ENCODE measurements around the gene CDC123.

Gene CDC123

DNA sequence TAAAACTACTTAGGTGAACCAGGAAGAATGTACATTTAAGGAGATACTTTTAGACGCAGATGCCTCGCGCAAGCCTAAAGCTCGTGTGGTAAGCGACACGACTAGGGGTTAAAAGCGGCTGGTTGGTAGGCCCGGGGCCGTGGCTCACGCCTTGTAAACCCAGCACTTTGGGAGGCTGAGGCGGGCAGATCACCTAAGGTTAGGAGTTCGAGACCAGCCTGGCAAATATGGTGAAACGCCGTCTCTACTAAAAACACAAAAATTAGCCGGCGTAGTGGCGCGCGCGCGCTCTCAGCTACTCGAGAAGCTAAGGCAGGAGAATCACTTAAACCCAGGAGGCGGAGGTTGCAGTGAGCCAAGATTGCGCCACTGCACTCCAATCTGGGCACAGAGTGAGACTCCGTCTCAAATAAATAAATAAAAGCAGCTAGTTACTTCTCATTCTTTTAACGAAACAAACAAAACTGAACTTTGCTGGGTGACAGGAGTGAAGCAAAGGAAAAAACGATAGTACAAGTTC lies 1.2 kb upstream of the CDC123 start:
- Histone ChIP-seq H3K36me3 (ENCODE audit: control insufficient read depth in 2 of 2, insufficient read depth in 1 of 2, low read length in 2 of 2) (peaks cover 9 to 32% of the 10 kb centered on the region in 2 experiments), H3K9me3 (ENCODE audit: control insufficient read depth, insufficient read depth, low read depth, low read length) (no peaks in the 10 kb centered on the region), H3K4me3 (ENCODE audit: low read depth, low read length) (peak overlapping the region; percentile 91), H3K27ac (ENCODE audit: extremely low read depth, low read depth, low read length) (peak overlapping the region; percentile 82; the same call in 1 of the 2 replicates), H3K4me1 (ENCODE audit: control insufficient read depth, insufficient read depth, low read length) (peaks cover 13% of the 10 kb centered on the region; the same call in 1 of the 2 replicates)
- CTCF ChIA-PET = interaction anchor here (0.6 to 1.4 kb wide), 2 partner anchors 20 to 22 kb away, joined by 3 read pairs; no protein-coding TSS in a partner anchor
- POLR2A ChIA-PET = interaction anchor here (1.0 to 1.1 kb wide), 2 partner anchors 125 to 1155 kb away, joined by 3 to 5 read pairs; no protein-coding TSS in a partner anchor
- TF ChIP-seq OSR2 (tag by site-specific recombination; IDR thresholded peaks at IDR 0.05) = peak; percentile 77
- no peak for TF ChIP-seq ZBTB8A (tag by site-specific recombination; IDR thresholded peaks at IDR 0.05)
- TF ChIP-seq ZNF660 (tag by site-specific recombination; IDR thresholded peaks at IDR 0.05) = peak; percentile 43
- TF ChIP-seq, protein P1, sequence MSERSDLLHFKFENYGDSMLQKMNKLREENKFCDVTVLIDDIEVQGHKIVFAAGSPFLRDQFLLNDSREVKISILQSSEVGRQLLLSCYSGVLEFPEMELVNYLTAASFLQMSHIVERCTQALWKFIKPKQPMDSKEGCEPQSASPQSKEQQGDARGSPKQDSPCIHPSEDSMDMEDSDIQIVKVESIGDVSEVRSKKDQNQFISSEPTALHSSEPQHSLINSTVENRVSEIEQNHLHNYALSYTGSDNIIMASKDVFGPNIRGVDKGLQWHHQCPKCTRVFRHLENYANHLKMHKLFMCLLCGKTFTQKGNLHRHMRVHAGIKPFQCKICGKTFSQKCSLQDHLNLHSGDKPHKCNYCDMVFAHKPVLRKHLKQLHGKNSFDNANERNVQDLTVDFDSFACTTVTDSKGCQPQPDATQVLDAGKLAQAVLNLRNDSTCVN (tag by site-specific recombination; optimal IDR thresholded peaks at IDR 0.05) = no peak
- 0 out of 2 replicates have a peak, but pooled peaks have one; percentile 47 for TF ChIP-seq ZNF561 (tag by site-specific recombination; IDR thresholded peaks at IDR 0.05; ENCODE audit: borderline replicate concordance)
- no peak; the same call in 1 of the 2 replicates for TF ChIP-seq ZBTB20 (tag by site-specific recombination; IDR thresholded peaks at IDR 0.05)
- TF ChIP-seq ZNF549 (tag by site-specific recombination; IDR thresholded peaks at IDR 0.05) = no peak
- TF ChIP-seq MEIS1 (CRISPR knock-in tag; IDR thresholded peaks at IDR 0.05; ENCODE audit: borderline replicate concordance) = no peak
- peak; percentile 40; the same call in 1 of the 2 replicates for TF ChIP-seq ZNF391 (tag by site-specific recombination; IDR thresholded peaks at IDR 0.05; ENCODE audit: borderline replicate concordance, low read depth)
- TF ChIP-seq, protein P2, sequence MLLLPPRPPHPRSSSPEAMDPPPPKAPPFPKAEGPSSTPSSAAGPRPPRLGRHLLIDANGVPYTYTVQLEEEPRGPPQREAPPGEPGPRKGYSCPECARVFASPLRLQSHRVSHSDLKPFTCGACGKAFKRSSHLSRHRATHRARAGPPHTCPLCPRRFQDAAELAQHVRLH (tag by site-specific recombination; IDR thresholded peaks at IDR 0.05) = peak; percentile 74
- no peak for TF ChIP-seq ZNF600 (tag by site-specific recombination; IDR thresholded peaks at IDR 0.05)
- TF ChIP-seq, protein P3, sequence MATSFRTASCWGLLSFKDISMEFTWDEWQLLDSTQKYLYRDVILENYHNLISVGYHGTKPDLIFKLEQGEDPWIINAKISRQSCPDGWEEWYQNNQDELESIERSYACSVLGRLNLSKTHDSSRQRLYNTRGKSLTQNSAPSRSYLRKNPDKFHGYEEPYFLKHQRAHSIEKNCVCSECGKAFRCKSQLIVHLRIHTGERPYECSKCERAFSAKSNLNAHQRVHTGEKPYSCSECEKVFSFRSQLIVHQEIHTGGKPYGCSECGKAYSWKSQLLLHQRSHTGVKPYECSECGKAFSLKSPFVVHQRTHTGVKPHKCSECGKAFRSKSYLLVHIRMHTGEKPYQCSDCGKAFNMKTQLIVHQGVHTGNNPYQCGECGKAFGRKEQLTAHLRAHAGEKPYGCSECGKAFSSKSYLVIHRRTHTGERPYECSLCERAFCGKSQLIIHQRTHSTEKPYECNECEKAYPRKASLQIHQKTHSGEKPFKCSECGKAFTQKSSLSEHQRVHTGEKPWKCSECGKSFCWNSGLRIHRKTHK (tag by site-specific recombination; IDR thresholded peaks at IDR 0.05) = no peak
- no peak for TF ChIP-seq ZNF837 (tag by site-specific recombination; IDR thresholded peaks at IDR 0.05)
- TF ChIP-seq SCRT2 (tag by site-specific recombination; IDR thresholded peaks at IDR 0.05) = no peak
- TF ChIP-seq ZNF830 (tag by site-specific recombination; IDR thresholded peaks at IDR 0.05; ENCODE audit: low read depth) = no peak
- peak; percentile 90 for TF ChIP-seq ZNF394 (tag by site-specific recombination; IDR thresholded peaks at IDR 0.05; ENCODE audit: borderline replicate concordance)
- peak; percentile 27; the same call in 1 of the 2 replicates for TF ChIP-seq ZNF639 (tag by site-specific recombination; IDR thresholded peaks at IDR 0.05)
- TF ChIP-seq ZNF510 (tag by site-specific recombination; IDR thresholded peaks at IDR 0.05; ENCODE audit: insufficient replicate concordance) = no peak
- TF ChIP-seq KLF17 (tag by site-specific recombination; IDR thresholded peaks at IDR 0.05) = 0 out of 2 replicates have a peak, but pooled peaks have one; percentile 13
- no peak for TF ChIP-seq ZFHX2 (tag by site-specific recombination; conservative IDR thresholded peaks at IDR 0.05)
- 0 out of 2 replicates have a peak, but pooled peaks have one; percentile 5 for TF ChIP-seq ZNF664 (tag by site-specific recombination; IDR thresholded peaks at IDR 0.05)
- TF ChIP-seq, protein P4, sequence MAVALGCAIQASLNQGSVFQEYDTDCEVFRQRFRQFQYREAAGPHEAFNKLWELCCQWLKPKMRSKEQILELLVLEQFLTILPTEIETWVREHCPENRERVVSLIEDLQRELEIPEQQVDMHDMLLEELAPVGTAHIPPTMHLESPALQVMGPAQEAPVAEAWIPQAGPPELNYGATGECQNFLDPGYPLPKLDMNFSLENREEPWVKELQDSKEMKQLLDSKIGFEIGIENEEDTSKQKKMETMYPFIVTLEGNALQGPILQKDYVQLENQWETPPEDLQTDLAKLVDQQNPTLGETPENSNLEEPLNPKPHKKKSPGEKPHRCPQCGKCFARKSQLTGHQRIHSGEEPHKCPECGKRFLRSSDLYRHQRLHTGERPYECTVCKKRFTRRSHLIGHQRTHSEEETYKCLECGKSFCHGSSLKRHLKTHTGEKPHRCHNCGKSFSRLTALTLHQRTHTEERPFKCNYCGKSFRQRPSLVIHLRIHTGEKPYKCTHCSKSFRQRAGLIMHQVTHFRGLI (tag by site-specific recombination; IDR thresholded peaks at IDR 0.05) = 0 out of 2 replicates have a peak, but pooled peaks have one; percentile 12
- no peak for TF ChIP-seq ZNF184 (tag by site-specific recombination; IDR thresholded peaks at IDR 0.05)
- TF ChIP-seq ZNF792 (tag by site-specific recombination; IDR thresholded peaks at IDR 0.05) = no peak
- TF ChIP-seq ZNF473 (tag by site-specific recombination; IDR thresholded peaks at IDR 0.05) = no peak
- TF ChIP-seq GLI4 (tag by site-specific recombination; IDR thresholded peaks at IDR 0.05) = no peak
- TF ChIP-seq ZNF433 (tag by site-specific recombination; IDR thresholded peaks at IDR 0.05; ENCODE audit: low read depth) = no peak
- peak; percentile 15; the same call in 1 of the 2 replicates for TF ChIP-seq KLF1 (tag by site-specific recombination; IDR thresholded peaks at IDR 0.05)

Measured in HEK293 (cell line).